ENCODE results near the gene SLC4A4. TPM values are rescaled to one million over a fixed set of nuclear protein-coding genes. Genes with fewer than 3 reads are reported as not detected.

SLC4A4 gene
- total and polyA plus RNA-seq, 12 donors = 0.24 to 1.5 (median 0.59) TPM

DNA sequence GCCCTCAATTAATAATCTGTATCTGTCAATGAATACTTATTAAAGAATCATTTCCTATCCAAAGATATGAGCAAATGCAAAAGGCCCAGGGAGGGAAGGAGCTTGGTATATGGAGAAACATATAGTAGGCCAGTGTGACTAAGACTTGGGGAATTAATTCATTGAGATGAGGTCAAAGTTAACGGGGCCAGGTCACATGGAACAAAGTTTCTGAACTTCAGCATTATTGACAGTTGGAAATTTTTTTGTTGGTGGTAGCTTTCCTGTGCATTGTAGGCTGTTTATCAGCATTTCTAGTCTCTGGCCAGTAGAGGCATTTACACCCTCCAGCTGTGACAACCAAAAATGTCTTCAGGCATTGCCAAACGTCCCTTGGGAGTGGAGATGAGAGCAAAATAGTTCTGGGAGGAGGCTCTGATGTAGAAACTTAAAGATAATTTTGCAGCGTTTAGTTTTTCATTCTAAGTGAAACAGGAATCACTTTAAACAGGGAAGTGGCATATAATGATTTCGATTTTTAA, 202.0 kb downstream of the SLC4A4 start:
- TF ChIP-seq, protein P1, sequence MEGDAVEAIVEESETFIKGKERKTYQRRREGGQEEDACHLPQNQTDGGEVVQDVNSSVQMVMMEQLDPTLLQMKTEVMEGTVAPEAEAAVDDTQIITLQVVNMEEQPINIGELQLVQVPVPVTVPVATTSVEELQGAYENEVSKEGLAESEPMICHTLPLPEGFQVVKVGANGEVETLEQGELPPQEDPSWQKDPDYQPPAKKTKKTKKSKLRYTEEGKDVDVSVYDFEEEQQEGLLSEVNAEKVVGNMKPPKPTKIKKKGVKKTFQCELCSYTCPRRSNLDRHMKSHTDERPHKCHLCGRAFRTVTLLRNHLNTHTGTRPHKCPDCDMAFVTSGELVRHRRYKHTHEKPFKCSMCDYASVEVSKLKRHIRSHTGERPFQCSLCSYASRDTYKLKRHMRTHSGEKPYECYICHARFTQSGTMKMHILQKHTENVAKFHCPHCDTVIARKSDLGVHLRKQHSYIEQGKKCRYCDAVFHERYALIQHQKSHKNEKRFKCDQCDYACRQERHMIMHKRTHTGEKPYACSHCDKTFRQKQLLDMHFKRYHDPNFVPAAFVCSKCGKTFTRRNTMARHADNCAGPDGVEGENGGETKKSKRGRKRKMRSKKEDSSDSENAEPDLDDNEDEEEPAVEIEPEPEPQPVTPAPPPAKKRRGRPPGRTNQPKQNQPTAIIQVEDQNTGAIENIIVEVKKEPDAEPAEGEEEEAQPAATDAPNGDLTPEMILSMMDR (IDR thresholded peaks at IDR 0.05) = no peak
- TF ChIP-seq POLR2A (IDR thresholded peaks at IDR 0.05) = no peak
- Histone ChIP-seq H3K27ac (no peak overlapping the region), H3K4me1 (replicated peaks in 1 of 2) (peaks cover 6 to 11% of the 10 kb centered on the region in 2 donors), H3K27me3 (no peaks in the 10 kb centered on the region), H3K9me3 (replicated peaks in 1 of 3) (no peaks in the 10 kb centered on the region), H3K36me3 (replicated peaks in 1 of 2) (no peaks in the 10 kb centered on the region), H3K4me3 (no peak overlapping the region)
- intact Hi-C loops (cut with DNase I) = no loop called here
- no peak for DNase-seq
- WGBS, 4 donors = 64 to 69% (median 66%) methylated on average over 4 of the region's 4 CpGs

DNA sequence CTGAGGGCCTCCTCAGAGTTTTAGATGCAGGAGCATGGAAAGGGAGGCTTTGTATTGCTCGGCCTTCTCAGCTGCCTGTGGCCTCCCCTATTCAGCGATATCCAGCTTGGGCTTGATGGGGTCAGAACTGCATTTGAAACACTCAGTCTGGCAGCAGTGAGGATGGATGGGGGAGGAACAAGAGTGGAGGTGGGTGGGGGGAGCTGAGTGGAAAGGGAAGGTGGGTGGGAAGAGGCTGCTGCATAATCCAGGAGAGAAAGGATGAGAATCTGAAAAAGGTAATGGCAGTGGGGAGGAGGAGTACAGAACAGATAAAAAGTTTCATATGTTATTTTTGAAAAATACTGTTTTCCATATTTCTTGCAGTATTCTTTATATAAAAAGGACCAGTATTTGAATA, 202.7 kb downstream of the SLC4A4 start:
- H3K36me3 ChIP-seq (replicated peaks in 1 of 2) = no peaks in the 10 kb centered on the region
- DNase-seq = no peak
- H3K27me3 ChIP-seq = no peaks in the 10 kb centered on the region
- H3K4me3 ChIP-seq = no peak overlapping the region
- H3K4me1 ChIP-seq (replicated peaks in 1 of 2) = peaks cover 6 to 11% of the 10 kb centered on the region in 2 donors
- H3K27ac ChIP-seq = no peak overlapping the region
- WGBS, 4 donors = 90 to 98% (median 93%) methylated on average over 2 of the region's 2 CpGs
- intact Hi-C loops (cut with DNase I) = no loop called here
- no peak for TF ChIP-seq POLR2A (IDR thresholded peaks at IDR 0.05)
- TF ChIP-seq, protein P1 (IDR thresholded peaks at IDR 0.05) = no peak
- H3K9me3 ChIP-seq (replicated peaks in 1 of 3) = no peaks in the 10 kb centered on the region

DNA sequence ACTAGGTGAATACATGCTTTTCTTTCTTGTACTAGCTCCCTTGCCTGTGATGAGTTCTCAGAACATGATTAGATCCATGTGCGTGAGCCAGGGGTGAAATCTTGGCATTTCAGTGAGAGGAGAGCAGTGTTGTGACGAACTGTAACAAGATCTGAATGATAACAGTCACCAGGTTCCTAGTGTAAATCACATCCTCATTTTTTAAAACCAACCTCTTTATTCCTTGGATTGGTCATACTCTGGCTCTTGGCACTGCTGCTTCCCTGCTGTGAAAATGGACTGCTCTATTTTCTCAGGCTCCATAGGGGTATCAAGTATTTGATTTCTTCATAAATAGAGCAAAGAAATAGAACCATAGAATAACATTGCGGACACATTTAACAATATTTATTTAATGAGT, 206.3 kb downstream of the SLC4A4 start:
- Histone ChIP-seq H3K27ac (no peak overlapping the region), H3K27me3 (no peaks in the 10 kb centered on the region), H3K4me3 (no peak overlapping the region), H3K9me3 (replicated peaks in 1 of 3) (no peaks in the 10 kb centered on the region), H3K36me3 (replicated peaks in 1 of 2) (no peaks in the 10 kb centered on the region), H3K4me1 (replicated peaks in 1 of 2) (no peaks in the 10 kb centered on the region)
- intact Hi-C loops (cut with DNase I) = no loop called here
- WGBS, 4 donors = 55 to 76% (median 58%) methylated on average over 3 of the region's 3 CpGs
- DNase-seq = no peak
- TF ChIP-seq POLR2A (IDR thresholded peaks at IDR 0.05) = no peak

DNA sequence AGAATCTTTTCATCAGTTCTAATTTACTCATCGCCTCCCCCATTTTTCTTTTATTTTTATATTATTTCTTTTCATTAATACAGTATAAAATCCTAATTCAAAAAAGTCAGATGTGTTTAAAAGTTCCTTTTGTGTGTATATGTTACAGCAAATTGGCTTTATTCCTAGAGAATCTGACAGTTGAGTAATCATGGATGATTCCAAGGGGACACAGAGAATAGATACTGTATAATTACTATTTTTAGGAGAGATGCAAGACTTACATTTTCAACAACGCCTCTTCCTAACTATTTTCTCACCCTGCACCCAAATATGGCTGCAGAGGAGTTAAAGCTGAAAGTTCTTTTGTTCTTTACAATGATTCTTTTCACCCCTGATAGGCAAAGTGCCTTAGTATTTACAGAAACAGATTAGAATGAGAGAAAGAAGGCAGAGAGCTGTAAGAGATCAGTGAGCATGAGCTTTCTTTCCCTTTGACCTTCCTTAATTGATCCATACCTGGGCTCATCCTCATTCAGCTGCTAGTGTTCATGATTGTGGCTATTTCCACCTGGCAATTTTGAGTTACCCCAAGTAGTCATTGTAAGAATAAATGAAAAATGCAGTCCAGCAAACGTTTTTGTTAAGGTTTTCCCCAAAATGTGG, 210.8 kb downstream of the SLC4A4 start:
- no peak overlapping the region for H3K4me3 ChIP-seq
- intact Hi-C loops (cut with DNase I) = no loop called here
- H3K4me1 ChIP-seq (replicated peaks in 1 of 2) = no peaks in the 10 kb centered on the region
- WGBS, 4 donors = 51 to 65% (median 57%) methylated on average over 3 of the region's 3 CpGs
- no peaks in the 10 kb centered on the region for H3K27me3 ChIP-seq
- no peaks in the 10 kb centered on the region for H3K9me3 ChIP-seq (replicated peaks in 1 of 3)
- no peaks in the 10 kb centered on the region for H3K36me3 ChIP-seq (replicated peaks in 1 of 2)
- TF ChIP-seq, protein P1 (IDR thresholded peaks at IDR 0.05) = no peak
- no peak for TF ChIP-seq POLR2A (IDR thresholded peaks at IDR 0.05)
- DNase-seq = no peak
- H3K27ac ChIP-seq = no peak overlapping the region
